Skeletal muscle satellite cell (primary cell): ENCODE results near the gene GRN.
"Not testable (repeated sequence)": the region's sequence is repeated elsewhere in the genome, so short reads cannot be mapped to it uniquely, and the experiment has no call there.

ENCODE experiments used
- H3K27me3 ChIP-seq: 2 replicates; pipeline ENCODE4 v1.7.0; 2013; ENCODE audit warnings: low read length; ENCODE audit not compliant: control insufficient read depth, insufficient read depth
- H3K36me3 ChIP-seq: 2 replicates; pipeline ENCODE4 v1.7.0; 2013; ENCODE audit warnings: mild to moderate bottlenecking, control low read depth, low read length; ENCODE audit not compliant: insufficient read depth
- H3K4me1 ChIP-seq: 2 replicates; pipeline ENCODE4 v1.7.0; 2013; ENCODE audit warnings: low read length; ENCODE audit not compliant: control insufficient read depth, insufficient read depth
- H3K4me2 ChIP-seq: 2 replicates; pipeline ENCODE4 v1.7.0; 2013; ENCODE audit warnings: mild to moderate bottlenecking, low read length
- H3K4me3 ChIP-seq: 2 replicates; pipeline ENCODE4 v1.7.0; 2013; ENCODE audit warnings: low read length
- H3K9ac ChIP-seq: 2 replicates; pipeline ENCODE4 v1.7.0; 2013; ENCODE audit warnings: mild to moderate bottlenecking, low read depth, low read length, moderate library complexity
- H3K9me3 ChIP-seq: replicated peaks from 2 replicates; pipeline ENCODE4 v1.7.0; 2013; ENCODE audit warnings: mild to moderate bottlenecking, control low read depth, low read length

The GRN gene

DNA sequence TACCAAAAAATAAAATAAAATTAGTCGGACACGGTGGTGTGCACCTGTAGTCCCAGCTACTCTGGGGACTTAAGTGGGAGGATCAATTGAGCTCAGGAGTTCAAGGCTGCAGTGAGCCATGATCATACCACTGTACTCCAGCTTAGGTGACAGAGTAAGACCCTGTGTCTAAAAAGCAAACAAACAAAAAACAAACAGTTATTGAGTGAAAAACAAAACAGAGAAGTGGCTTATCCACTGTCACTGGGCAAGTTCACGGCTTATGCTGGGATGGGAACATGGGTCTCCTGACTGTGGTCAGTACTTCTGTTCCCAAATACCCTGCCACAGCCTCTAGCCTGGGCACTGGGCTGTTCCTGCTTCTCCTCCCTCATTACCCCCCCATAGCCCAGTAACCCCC is 9.5 kb upstream of the GRN start:
- H3K9ac ChIP-seq = no peak overlapping the region
- H3K4me3 ChIP-seq = no peak overlapping the region
- H3K36me3 ChIP-seq = no peaks in the 10 kb centered on the region
- peaks cover 3% of the 10 kb centered on the region for H3K4me1 ChIP-seq
- no peak overlapping the region for H3K4me2 ChIP-seq
- H3K9me3 ChIP-seq = no peaks in the 10 kb centered on the region
- H3K27me3 ChIP-seq = peaks cover 6% of the 10 kb centered on the region

DNA sequence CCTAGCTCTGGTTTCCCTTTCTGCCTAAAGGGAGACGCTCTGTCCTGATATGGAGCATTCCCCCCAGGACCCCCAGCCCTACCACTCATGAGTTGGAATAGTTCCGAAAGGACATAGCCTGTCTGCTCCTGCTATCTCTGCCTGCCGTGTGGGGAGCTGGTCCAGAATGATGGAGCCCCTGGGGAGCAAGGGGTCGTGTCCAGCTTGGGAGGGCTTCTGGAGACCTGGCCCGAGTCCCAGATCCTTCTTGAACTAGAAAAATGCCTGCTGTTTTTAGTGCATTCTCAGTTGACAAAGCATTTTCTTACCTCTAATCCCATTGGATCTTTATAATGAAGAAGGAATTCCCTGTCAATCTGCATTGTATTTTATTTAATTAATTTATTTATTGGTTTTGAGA is 9.1 kb upstream of the GRN start:
- Histone ChIP-seq H3K4me2 (no peak overlapping the region), H3K4me1 (peaks cover 3% of the 10 kb centered on the region), H3K4me3 (no peak overlapping the region), H3K27me3 (peaks cover 6% of the 10 kb centered on the region), H3K9me3 (no peaks in the 10 kb centered on the region), H3K9ac (no peak overlapping the region), H3K36me3 (no peaks in the 10 kb centered on the region)

DNA sequence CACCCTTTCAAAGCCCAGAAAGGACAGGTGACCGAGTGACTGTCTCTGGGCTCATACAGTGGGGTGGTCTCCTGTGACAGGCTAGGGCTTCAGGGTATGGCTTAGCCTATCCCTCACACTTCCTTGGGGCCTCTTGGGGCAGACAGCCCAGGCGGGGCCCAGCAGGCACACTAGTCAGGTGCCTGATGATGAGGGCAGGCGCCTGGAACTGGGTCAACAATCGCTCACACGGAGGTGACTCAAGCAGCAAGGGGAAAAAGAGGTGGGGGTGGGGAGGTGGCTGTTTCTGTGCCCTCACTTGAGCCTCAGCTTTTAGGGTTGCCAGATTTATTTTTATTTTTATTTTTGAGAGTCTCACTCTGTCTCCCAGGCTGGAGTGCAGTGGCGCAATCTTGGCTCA is 6.4 kb upstream of the GRN start:
- H3K9me3 ChIP-seq = no peaks in the 10 kb centered on the region
- peaks cover 6% of the 10 kb centered on the region for H3K27me3 ChIP-seq
- no peak overlapping the region for H3K4me3 ChIP-seq
- H3K4me1 ChIP-seq = peaks cover 3% of the 10 kb centered on the region
- no peaks in the 10 kb centered on the region for H3K36me3 ChIP-seq
- H3K9ac ChIP-seq = no peak overlapping the region
- H3K4me2 ChIP-seq = no peak overlapping the region

- H3K36me3 ChIP-seq, H3K4me3 ChIP-seq, H3K4me2 ChIP-seq, H3K9ac ChIP-seq, H3K4me1 ChIP-seq, H3K9me3 ChIP-seq, H3K27me3 ChIP-seq: not testable (repeated sequence)
Measured at GRCh38 chr17:44340553-44340952, 4.5 kb upstream of the GRN start.

- Histone ChIP-seq H3K9me3 (no peaks in the 10 kb centered on the region), H3K27me3 (no peaks in the 10 kb centered on the region), H3K9ac (no peak overlapping the region), H3K36me3 (no peaks in the 10 kb centered on the region), H3K4me1 (peaks cover 14% of the 10 kb centered on the region), H3K4me3 (no peak overlapping the region), H3K4me2 (no peak overlapping the region)
Measured at GRCh38 chr17:44343510-44344209, 1.4 kb upstream of the GRN start.

DNA sequence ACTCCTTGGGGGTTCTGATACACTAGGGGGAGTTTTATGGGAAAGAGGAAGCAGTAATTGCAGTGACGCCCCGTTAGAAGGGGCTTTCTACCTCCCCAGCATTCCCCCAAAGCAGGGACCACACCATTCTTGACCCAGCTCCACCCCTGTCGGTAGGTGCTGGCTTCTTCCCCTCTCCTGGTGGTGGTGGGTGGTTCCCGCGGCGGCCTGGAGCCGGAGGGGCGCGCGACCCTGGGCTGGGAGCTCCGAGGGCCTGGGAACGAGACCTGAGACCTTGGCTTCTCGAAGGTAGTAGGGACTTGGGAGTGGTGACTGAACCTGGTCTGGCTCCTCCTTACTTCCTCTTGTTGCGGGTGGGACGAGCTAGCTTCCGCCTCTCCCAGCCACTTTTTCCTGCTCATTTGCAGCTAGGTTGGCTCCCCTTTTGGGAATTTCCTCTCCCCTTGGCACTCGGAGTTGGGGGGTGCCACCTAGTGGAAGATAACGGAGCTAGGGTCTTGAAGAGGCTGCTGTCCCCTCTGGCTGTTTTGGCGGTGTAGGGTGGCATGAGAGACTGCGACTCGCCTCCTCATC is 438 bp downstream of the GRN start:
- no peaks in the 10 kb centered on the region for H3K9me3 ChIP-seq
- peak overlapping the region; percentile 94 for H3K4me2 ChIP-seq
- H3K36me3 ChIP-seq = no peaks in the 10 kb centered on the region
- no peaks in the 10 kb centered on the region for H3K27me3 ChIP-seq
- peak overlapping the region; percentile 92 for H3K4me3 ChIP-seq
- H3K4me1 ChIP-seq = peaks cover 12% of the 10 kb centered on the region
- H3K9ac ChIP-seq = peak overlapping the region; percentile 90

GRCh38 chr17:44346064-44346844 is 1.2 kb downstream of the GRN start:
- H3K36me3 ChIP-seq = peaks cover 5% of the 10 kb centered on the region
- H3K4me2 ChIP-seq = peak overlapping the region; percentile 94
- no peaks in the 10 kb centered on the region for H3K9me3 ChIP-seq
- H3K4me3 ChIP-seq = peak overlapping the region; percentile 92
- peak overlapping the region; percentile 90 for H3K9ac ChIP-seq
- no peaks in the 10 kb centered on the region for H3K27me3 ChIP-seq
- peaks cover 12% of the 10 kb centered on the region for H3K4me1 ChIP-seq

GRCh38 chr17:44347206-44348055 is 2.3 kb downstream of the GRN start:
- not testable (repeated sequence) for H3K4me2 ChIP-seq, H3K9me3 ChIP-seq, H3K9ac ChIP-seq, H3K27me3 ChIP-seq, H3K4me3 ChIP-seq
- Histone ChIP-seq H3K4me1 (peaks cover 12% of the 10 kb centered on the region), H3K36me3 (peaks cover 14% of the 10 kb centered on the region)

DNA sequence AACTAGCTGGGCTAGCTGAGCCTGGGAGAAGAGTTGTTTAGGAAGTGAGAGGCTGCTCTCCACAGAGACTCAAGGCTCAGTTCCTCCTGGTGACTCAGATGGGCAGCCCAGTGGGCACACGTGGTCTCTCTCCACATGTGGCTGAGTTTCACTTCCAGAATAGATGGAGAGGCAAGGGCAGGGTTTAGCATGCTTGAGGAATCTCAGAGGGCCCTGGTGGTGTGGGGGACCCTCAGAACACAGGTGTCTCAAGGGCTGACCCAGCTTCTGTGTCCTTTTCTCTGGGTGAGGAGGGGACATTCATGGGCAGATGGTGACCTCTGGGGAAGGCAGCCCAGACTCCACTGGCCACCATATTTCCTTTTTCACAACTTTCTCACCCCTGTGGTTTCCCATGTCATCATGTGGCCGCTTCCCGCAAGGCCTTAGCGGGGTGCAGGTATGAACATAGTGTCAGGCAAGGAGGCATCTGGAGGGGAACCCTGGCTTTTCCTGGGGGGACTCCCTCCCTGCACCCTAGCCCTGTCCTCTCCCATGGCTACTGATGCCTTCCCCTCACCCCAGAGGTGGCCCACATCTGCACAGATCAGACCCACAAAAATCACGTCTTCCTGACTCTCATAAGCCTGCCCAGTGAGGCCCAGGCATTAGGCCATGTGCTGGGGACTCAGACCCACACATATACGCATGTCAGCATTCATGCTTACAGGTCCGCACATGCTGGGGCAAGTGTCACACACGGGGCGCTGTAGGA is 3.3 kb downstream of the GRN start:
- Histone ChIP-seq H3K27me3 (no peaks in the 10 kb centered on the region), H3K36me3 (peaks cover 20% of the 10 kb centered on the region), H3K4me3 (no peak overlapping the region), H3K4me2 (no peak overlapping the region), H3K9ac (no peak overlapping the region), H3K4me1 (peaks cover 12% of the 10 kb centered on the region), H3K9me3 (no peaks in the 10 kb centered on the region)

DNA sequence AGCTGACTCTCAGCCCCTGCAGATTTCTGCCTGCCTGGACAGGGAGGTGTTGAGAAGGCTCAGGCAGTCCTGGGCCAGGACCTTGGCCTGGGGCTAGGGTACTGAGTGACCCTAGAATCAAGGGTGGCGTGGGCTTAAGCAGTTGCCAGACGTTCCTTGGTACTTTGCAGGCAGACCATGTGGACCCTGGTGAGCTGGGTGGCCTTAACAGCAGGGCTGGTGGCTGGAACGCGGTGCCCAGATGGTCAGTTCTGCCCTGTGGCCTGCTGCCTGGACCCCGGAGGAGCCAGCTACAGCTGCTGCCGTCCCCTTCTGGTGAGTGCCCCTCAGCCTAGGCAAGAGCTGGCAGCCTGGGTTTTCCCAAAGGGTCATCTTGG is 3.9 kb downstream of the GRN start:
- Histone ChIP-seq H3K4me1 (peaks cover 12% of the 10 kb centered on the region), H3K9me3 (no peaks in the 10 kb centered on the region), H3K4me2 (no peak overlapping the region), H3K36me3 (peaks cover 20% of the 10 kb centered on the region), H3K9ac (no peak overlapping the region), H3K27me3 (no peaks in the 10 kb centered on the region), H3K4me3 (no peak overlapping the region)
